DND-41 (cell line): ENCODE results near the gene EEF1G.
"Not testable (repeated sequence)": the region's sequence is repeated elsewhere in the genome, so short reads cannot be mapped to it uniquely, and the experiment has no call there.

Experiments used
- ATAC-seq: fragments of 200-7000 bp; cut with Tn5 transposase; 3 replicates; pipeline ENCODE4 v1.9.1; 2021; ENCODE audit warnings: low read depth; ENCODE audit not compliant: insufficient read depth
- DNase-seq: peaks from one replicate; pipeline ENCODE4 v3.0.0-alpha.2; 2020
- H2AFZ ChIP-seq: 2 replicates; pipeline ENCODE4 v1.6.0; 2012; ENCODE audit warnings: low read depth, low read length
- H3K27ac ChIP-seq: 2 replicates; pipeline ENCODE4 v1.5.1; 2012; ENCODE audit warnings: low read length, inconsistent platforms
- H3K27me3 ChIP-seq: fragments of 200-600 bp; sonication (generic); 2 replicates; pipeline ENCODE4 v1.6.0; 2012; ENCODE audit warnings: low read length, mild to moderate bottlenecking, inconsistent platforms; ENCODE audit not compliant: insufficient read depth, poor library complexity
- H3K36me3 ChIP-seq: 2 replicates; pipeline ENCODE4 v1.5.1; 2012; ENCODE audit warnings: low read length, inconsistent platforms; ENCODE audit not compliant: insufficient read depth
- H3K4me1 ChIP-seq: 2 replicates; pipeline ENCODE4 v1.5.1; 2012; ENCODE audit warnings: mild to moderate bottlenecking, low read length; ENCODE audit not compliant: insufficient read depth
- H3K4me2 ChIP-seq: 2 replicates; pipeline ENCODE4 v1.6.0; 2012; ENCODE audit warnings: mild to moderate bottlenecking, moderate library complexity, low read length, inconsistent platforms; ENCODE audit not compliant: insufficient read depth
- H3K4me3 ChIP-seq, 2 experiments: fragments of 200-600 bp in 1 of 2; shearing (Covaris generic) in 1 of 2; 2 replicates each; pipeline ENCODE4 v1.5.1; 2012 to 2016; ENCODE audit warnings: inconsistent platforms in 2 of 2, low read length in 2 of 2, mild to moderate bottlenecking in 2 of 2, low read depth in 1 of 2, moderate library complexity in 1 of 2
- H3K79me2 ChIP-seq: 2 replicates; pipeline ENCODE4 v1.6.0; 2012; ENCODE audit warnings: low read length, inconsistent platforms; ENCODE audit not compliant: insufficient read depth
- H3K9ac ChIP-seq: 2 replicates; pipeline ENCODE4 v1.6.0; 2012; ENCODE audit warnings: low read depth, mild to moderate bottlenecking, inconsistent platforms, low read length, moderate library complexity
- H3K9me3 ChIP-seq: 2 replicates; pipeline ENCODE4 v1.5.1; 2012; ENCODE audit warnings: low read length, moderate library complexity, mild to moderate bottlenecking, inconsistent platforms; ENCODE audit not compliant: insufficient read depth, severe bottlenecking
- H4K20me1 ChIP-seq: 2 replicates; pipeline ENCODE4 v1.6.0; 2012; ENCODE audit warnings: low read length; ENCODE audit not compliant: insufficient read depth
- CTCF ChIP-seq: IDR thresholded peaks from 2 replicates; pipeline ENCODE4 v1.5.1; 2012; ENCODE audit warnings: borderline replicate concordance, low read length, moderate library complexity, mild to moderate bottlenecking; ENCODE audit not compliant: poor library complexity, severe bottlenecking; ENCODE audit errors: extremely low read depth
- EZH2 ChIP-seq: IDR thresholded peaks from 3 replicates; pipeline ENCODE4 v1.6.1; 2012; ENCODE audit warnings: borderline replicate concordance, low read depth, mild to moderate bottlenecking, moderate library complexity, low read length, inconsistent platforms; ENCODE audit not compliant: severe bottlenecking

EEF1G gene

GRCh38 chr11:62565100-62565802 lies 8.4 kb downstream of the EEF1G start:
- H3K4me2 ChIP-seq = no peak overlapping the region
- no peak for TF ChIP-seq CTCF
- no peak for TF ChIP-seq EZH2
- H3K9ac ChIP-seq = no peak overlapping the region
- H3K27me3 ChIP-seq = no peaks in the 10 kb centered on the region
- H4K20me1 ChIP-seq = peaks cover 42% of the 10 kb centered on the region; the same call in 1 of the 2 replicates
- no peaks in the 10 kb centered on the region for H3K9me3 ChIP-seq
- H2AFZ ChIP-seq = no peak overlapping the region
- no peak overlapping the region for H3K4me3 ChIP-seq
- peaks cover 46% of the 10 kb centered on the region for H3K4me1 ChIP-seq
- DNase-seq (no peak), ATAC-seq (no peak)
- H3K27ac ChIP-seq = no peak overlapping the region
- H3K36me3 ChIP-seq = peaks cover 94% of the 10 kb centered on the region
- peaks cover 69% of the 10 kb centered on the region for H3K79me2 ChIP-seq

- not testable (repeated sequence) for H3K4me2 ChIP-seq
Measured at GRCh38 chr11:62561677-62562230, 11.9 kb downstream of the EEF1G start.

GRCh38 chr11:62560566-62561103 lies 13.1 kb downstream of the EEF1G start:
- Histone ChIP-seq H3K27me3 (no peaks in the 10 kb centered on the region), H3K4me2 (no peak overlapping the region), H3K79me2 (peaks cover 29% of the 10 kb centered on the region), H2AFZ (no peak overlapping the region), H3K36me3 (peaks cover 76% of the 10 kb centered on the region), H4K20me1 (peaks cover 46% of the 10 kb centered on the region), H3K4me1 (peaks cover 67% of the 10 kb centered on the region), H3K4me3 (no peak overlapping the region), H3K27ac (no peak overlapping the region; the same call in 1 of the 2 replicates), H3K9ac (no peak overlapping the region; the same call in 1 of the 2 replicates), H3K9me3 (no peaks in the 10 kb centered on the region)
- TF ChIP-seq CTCF (peak; percentile 72), EZH2 (no peak)
- ATAC-seq (no peak), DNase-seq (peak; percentile 71)

More at GRCh38 chr11:62561677-62562230, 11.9 kb downstream of the EEF1G start:
- H3K4me3 ChIP-seq, DNase-seq, ATAC-seq, H2AFZ ChIP-seq, H3K27ac ChIP-seq, H3K9ac ChIP-seq, H3K27me3 ChIP-seq, H3K9me3 ChIP-seq: not testable (repeated sequence)
- peaks cover 62% of the 10 kb centered on the region for H3K4me1 ChIP-seq
- peaks cover 87% of the 10 kb centered on the region for H3K36me3 ChIP-seq
- H3K79me2 ChIP-seq = peaks cover 39% of the 10 kb centered on the region
- peaks cover 50% of the 10 kb centered on the region for H4K20me1 ChIP-seq

DNA sequence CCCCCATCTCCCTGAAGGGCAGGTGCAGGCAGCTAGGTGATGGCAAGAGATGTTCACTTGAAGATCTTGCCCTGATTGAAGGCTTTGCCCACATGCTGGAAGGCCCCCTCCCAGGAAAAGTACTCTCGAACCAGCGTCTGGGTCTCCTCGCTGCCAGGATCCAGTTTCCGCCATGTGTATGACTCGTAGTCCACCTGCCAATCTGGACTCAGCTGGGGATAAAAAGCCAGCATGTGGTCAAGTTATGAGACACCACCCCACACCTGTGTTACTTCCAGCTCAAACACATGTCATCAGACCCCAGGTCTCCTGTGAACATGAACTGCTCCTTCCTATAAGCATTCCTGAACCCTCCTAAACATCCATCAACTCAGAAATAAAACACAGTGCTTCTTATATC lies 14.1 kb downstream of the EEF1G start:
- Histone ChIP-seq H3K27ac (0 out of 2 replicates have a peak overlapping the region, but pooled peaks have one; percentile 14), H3K4me1 (peaks cover 77% of the 10 kb centered on the region), H4K20me1 (peaks cover 46% of the 10 kb centered on the region), H3K36me3 (peaks cover 68% of the 10 kb centered on the region), H3K79me2 (peaks cover 20% of the 10 kb centered on the region)
- not testable (repeated sequence) for H3K9me3 ChIP-seq, H2AFZ ChIP-seq, H3K4me3 ChIP-seq, H3K4me2 ChIP-seq, H3K27me3 ChIP-seq, DNase-seq, H3K9ac ChIP-seq, ATAC-seq
